GM19463 (cell line): ENCODE data around the gene RGL2.

Source experiments
- ATAC-seq: cut with Tn5 transposase; IDR thresholded peaks from one replicate; pipeline ENCODE4 v1.9.1; 2021; ENCODE audit warnings: mild to moderate bottlenecking, moderate library complexity; ENCODE audit not compliant: unreplicated experiment

Gene RGL2

GRCh38 chr6:33241968-33242367 lies 56.8 kb downstream of the RGL2 start:
- no peak for ATAC-seq
